ENCODE measurements around the gene H3-3A. TPM values are rescaled to one million over a fixed set of nuclear protein-coding genes. Genes with fewer than 3 reads are reported as not detected.

Gene H3-3A
- total and polyA plus RNA-seq, 10 of the 15 experiments (the other 5 are each of a cell fraction or from before 2014, with no cell fraction given): 215 to 486 (median 393) TPM

DNA sequence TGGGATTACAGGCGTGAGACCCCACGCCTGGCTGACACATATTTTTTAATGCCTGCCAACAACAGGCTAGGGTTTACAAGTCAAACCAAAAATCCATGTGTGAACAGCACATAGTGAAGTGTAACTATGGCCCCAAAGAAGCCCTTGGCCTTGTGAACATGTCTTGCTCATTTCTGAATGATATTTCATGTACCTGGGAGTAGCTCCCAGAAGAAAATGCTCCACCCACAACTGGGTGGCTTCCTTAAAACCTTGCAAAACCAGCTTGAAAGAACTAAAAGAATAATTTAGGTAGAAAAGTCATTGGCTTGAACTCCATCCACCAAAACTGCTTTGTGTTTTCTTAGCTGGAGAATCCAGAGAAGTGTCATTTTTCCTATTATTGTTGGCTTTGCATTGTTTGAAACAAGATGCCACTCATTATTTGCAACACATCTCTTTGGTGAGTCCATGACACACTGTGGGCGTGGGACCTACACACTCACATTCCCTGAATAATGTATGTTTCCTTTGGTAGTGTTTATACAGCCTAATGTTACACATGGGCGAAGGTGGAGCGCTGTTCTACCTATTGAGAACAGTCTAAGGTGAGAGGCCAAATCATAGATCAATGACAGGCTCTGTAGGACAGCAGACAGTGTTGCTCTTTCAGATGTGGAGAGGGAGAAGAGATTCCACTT, 34.8 kb upstream of the H3-3A start (continued):
- TF ChIP-seq, protein P1, sequence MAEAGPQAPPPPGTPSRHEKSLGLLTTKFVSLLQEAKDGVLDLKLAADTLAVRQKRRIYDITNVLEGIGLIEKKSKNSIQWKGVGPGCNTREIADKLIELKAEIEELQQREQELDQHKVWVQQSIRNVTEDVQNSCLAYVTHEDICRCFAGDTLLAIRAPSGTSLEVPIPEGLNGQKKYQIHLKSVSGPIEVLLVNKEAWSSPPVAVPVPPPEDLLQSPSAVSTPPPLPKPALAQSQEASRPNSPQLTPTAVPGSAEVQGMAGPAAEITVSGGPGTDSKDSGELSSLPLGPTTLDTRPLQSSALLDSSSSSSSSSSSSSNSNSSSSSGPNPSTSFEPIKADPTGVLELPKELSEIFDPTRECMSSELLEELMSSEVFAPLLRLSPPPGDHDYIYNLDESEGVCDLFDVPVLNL (IDR thresholded peaks at IDR 0.05; ENCODE audit: low read depth, low read length): no peak
- no peak for TF ChIP-seq TARDBP (IDR thresholded peaks at IDR 0.05; ENCODE audit: borderline replicate concordance)
- TF ChIP-seq, protein P2, sequence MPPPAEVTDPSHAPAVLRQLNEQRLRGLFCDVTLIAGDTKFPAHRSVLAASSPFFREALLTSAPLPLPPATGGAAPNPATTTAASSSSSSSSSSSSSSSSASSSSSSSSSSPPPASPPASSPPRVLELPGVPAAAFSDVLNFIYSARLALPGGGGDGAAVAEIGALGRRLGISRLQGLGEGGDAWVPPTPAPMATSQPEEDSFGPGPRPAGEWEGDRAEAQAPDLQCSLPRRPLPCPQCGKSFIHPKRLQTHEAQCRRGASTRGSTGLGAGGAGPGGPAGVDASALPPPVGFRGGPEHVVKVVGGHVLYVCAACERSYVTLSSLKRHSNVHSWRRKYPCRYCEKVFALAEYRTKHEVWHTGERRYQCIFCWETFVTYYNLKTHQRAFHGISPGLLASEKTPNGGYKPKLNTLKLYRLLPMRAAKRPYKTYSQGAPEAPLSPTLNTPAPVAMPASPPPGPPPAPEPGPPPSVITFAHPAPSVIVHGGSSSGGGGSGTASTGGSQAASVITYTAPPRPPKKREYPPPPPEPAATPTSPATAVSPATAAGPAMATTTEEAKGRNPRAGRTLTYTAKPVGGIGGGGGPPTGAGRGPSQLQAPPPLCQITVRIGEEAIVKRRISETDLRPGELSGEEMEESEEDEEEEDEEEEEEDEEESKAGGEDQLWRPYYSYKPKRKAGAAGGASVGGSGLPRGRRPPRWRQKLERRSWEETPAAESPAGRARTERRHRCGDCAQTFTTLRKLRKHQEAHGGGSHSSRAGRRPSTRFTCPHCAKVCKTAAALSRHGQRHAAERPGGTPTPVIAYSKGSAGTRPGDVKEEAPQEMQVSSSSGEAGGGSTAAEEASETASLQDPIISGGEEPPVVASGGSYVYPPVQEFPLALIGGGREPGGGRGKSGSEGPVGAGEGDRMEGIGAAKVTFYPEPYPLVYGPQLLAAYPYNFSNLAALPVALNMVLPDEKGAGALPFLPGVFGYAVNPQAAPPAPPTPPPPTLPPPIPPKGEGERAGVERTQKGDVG (CRISPR knock-in tag; IDR thresholded peaks at IDR 0.05): no peak
- TF ChIP-seq RAD51 (IDR thresholded peaks at IDR 0.05): no peak
- no peak for TF ChIP-seq JUNB (IDR thresholded peaks at IDR 0.05)
- no peak for TF ChIP-seq FOXK2 (IDR thresholded peaks at IDR 0.05)
- no peak for TF ChIP-seq WRNIP1 (IDR thresholded peaks at IDR 0.05; ENCODE audit: borderline replicate concordance, low read depth, low read length)
- TF ChIP-seq ZBED1 (IDR thresholded peaks at IDR 0.05; ENCODE audit: borderline replicate concordance): no peak

Data from GM12878 (cell line).